A172 (cell line): ENCODE results near the gene RAB8A. TPM values are rescaled to one million over a fixed set of nuclear protein-coding genes. Genes with fewer than 3 reads are reported as not detected.
A peak's percentile ranks its signal among the peaks of the same experiment; 100 is the strongest.
"Not testable (repeated sequence)": the region's sequence is repeated elsewhere in the genome, so short reads cannot be mapped to it uniquely, and the experiment has no call there.

Experiments used
- DNase-seq: peaks from one replicate; pipeline ENCODE4 v3.0.0-alpha.2; 2015; ENCODE audit warnings: low spot score
- total RNA-seq: library from RNA; depleted of rRNA; stranded (reverse); fragments of >200 nt; shearing (Covaris generic); gene quantifications from 2 replicates; pipeline ENCODE4 v1.2.3, GENCODE V29; 2014

Gene RAB8A
- total RNA-seq, 1 experiment from 2014 or later, result 60.3 TPM

GRCh38 chr19:16078759-16079707, 32.7 kb upstream of the RAB8A start:
- peak; percentile 95 for DNase-seq

GRCh38 chr19:16084067-16084685, 27.5 kb upstream of the RAB8A start:
- no peak for DNase-seq

GRCh38 chr19:16085115-16085514, 26.6 kb upstream of the RAB8A start:
- DNase-seq, result no peak

- DNase-seq, result not testable (repeated sequence)
These were observed 24.3 kb upstream of the RAB8A start for GRCh38 chr19:16087404-16087803.

- DNase-seq, result no peak
These were observed 23.7 kb upstream of the RAB8A start for GRCh38 chr19:16087940-16088339.

GRCh38 chr19:16088351-16089009, 23.2 kb upstream of the RAB8A start:
- DNase-seq, result peak; percentile 63

GRCh38 chr19:16089010-16089846, 22.5 kb upstream of the RAB8A start:
- DNase-seq, result no peak

GRCh38 chr19:16091546-16092475, 19.9 kb upstream of the RAB8A start:
- DNase-seq, result no peak

GRCh38 chr19:16094360-16095070, 17.2 kb upstream of the RAB8A start:
- no peak for DNase-seq

- no peak for DNase-seq
These were observed 16.6 kb upstream of the RAB8A start for GRCh38 chr19:16095071-16095571.

GRCh38 chr19:16096280-16096855, 15.3 kb upstream of the RAB8A start:
- no peak for DNase-seq

- no peak for DNase-seq
These were observed 13.3 kb upstream of the RAB8A start for GRCh38 chr19:16098416-16098768.

GRCh38 chr19:16098821-16099220, 12.9 kb upstream of the RAB8A start:
- DNase-seq, result no peak

- DNase-seq, result not testable (repeated sequence)
These were observed 12.2 kb upstream of the RAB8A start for GRCh38 chr19:16099314-16099965.

GRCh38 chr19:16100524-16100923, 11.2 kb upstream of the RAB8A start:
- DNase-seq, result no peak

GRCh38 chr19:16104722-16105121, 7.0 kb upstream of the RAB8A start:
- no peak for DNase-seq

- peak; percentile 77 for DNase-seq
These were observed 5.6 kb upstream of the RAB8A start for GRCh38 chr19:16106121-16106520.

GRCh38 chr19:16111909-16112752, 442 bp downstream of the RAB8A start:
- DNase-seq, result no peak
